Activated CD8-positive, alpha-beta T cell treated with anti-CD3 and anti-CD28 coated beads, Interleukin-2, amount 10 ng/mL, durations not matched to agents 7 days and 5 days (primary cell): ENCODE results near the gene PRKACA. TPM values are rescaled to one million over a fixed set of nuclear protein-coding genes. Genes with fewer than 3 reads are reported as not detected.
"Not testable (repeated sequence)": the region's sequence is repeated elsewhere in the genome, so short reads cannot be mapped to it uniquely, and the experiment has no call there.

Experiments
- ATAC-seq: fragments of 150-1000 bp; cut with Tn5 transposase; one replicate; pipeline ENCODE4 v1.10.0; 2021; ENCODE audit warnings: moderate library complexity
- CTCF ChIA-PET: fragments of 350-600 bp; sonication (Branson Sonifier 250); formaldehyde crosslinking; loops from one replicate; lab custom pipeline; 2021; ENCODE audit warnings: antibody characterized with exemption; lab: Charles Lee
- POLR2A ChIA-PET: fragments of 350-600 bp; sonication (Branson Sonifier 250); formaldehyde crosslinking; loops from one replicate; lab custom pipeline; 2021; ENCODE audit warnings: antibody characterized with exemption; lab: Charles Lee
- DNase-seq: peaks from one replicate; pipeline ENCODE4 v3.0.0-alpha.2; 2020
- H3K27ac Mint-ChIP-seq: one replicate; pipeline ENCODE4 v1.8.0; 2021; ENCODE audit warnings: mild to moderate bottlenecking, mixed read lengths
- H3K27me3 Mint-ChIP-seq: one replicate; pipeline ENCODE4 v1.8.0; 2021; ENCODE audit warnings: low read depth, mixed read lengths
- H3K36me3 Mint-ChIP-seq: one replicate; pipeline ENCODE4 v1.8.0; 2021; ENCODE audit warnings: low read depth, mixed read lengths
- H3K4me1 Mint-ChIP-seq: one replicate; pipeline ENCODE4 v1.8.0; 2021; ENCODE audit warnings: low read depth, mixed read lengths
- H3K4me3 Mint-ChIP-seq: one replicate; pipeline ENCODE4 v1.8.0; 2021; ENCODE audit warnings: mild to moderate bottlenecking, mixed read lengths
- H3K9me3 Mint-ChIP-seq: one replicate; pipeline ENCODE4 v1.8.0; 2022; ENCODE audit warnings: mixed read lengths; ENCODE audit not compliant: insufficient read depth
- total RNA-seq, 2 experiments: library from RNA; stranded (reverse); gene quantifications; one replicate each; pipeline ENCODE4 v1.2.3, GENCODE V29; 2021

Gene PRKACA
- total RNA-seq, 2 experiments from 2014 or later, result 69.2 to 72.4 TPM

DNA sequence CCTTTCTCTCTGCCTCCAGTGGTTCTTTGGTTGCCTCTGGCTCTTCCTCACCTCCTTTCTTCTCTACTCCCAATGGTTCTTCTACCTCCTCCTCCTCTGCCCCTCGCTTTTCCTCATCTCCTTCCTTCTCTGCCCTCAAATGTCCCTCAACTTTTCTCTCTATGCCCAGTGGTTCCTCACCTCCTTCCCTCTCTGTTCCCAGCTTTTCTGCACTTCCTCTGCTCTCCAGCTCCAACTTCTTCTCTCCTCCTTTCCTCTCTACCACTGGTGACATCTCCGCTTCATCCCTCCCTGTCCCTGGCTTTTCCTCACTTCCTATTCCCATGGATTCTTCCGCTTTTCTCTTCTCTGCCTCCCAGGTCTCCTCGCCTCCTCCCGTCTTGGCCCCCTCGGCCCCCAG is 63.5 kb downstream of the PRKACA start:
- no peaks in the 10 kb centered on the region for H3K9me3 Mint-ChIP-seq
- peaks cover 16% of the 10 kb centered on the region for H3K4me1 Mint-ChIP-seq
- ATAC-seq (no peak), DNase-seq (no peak)
- no peak overlapping the region for H3K27ac Mint-ChIP-seq
- ChIA-PET POLR2A (interaction anchor here (0.7 kb wide), 1 partner anchor 15 kb away, joined by 3 read pairs; no protein-coding TSS in a partner anchor), CTCF (interaction anchor here (1.0 kb wide), 1 partner anchor 18 kb away, joined by 3 read pairs; the partner anchor contains the start of gene MISP3)
- H3K4me3 Mint-ChIP-seq, result no peak overlapping the region
- H3K27me3 Mint-ChIP-seq, result peaks cover 27% of the 10 kb centered on the region
- H3K36me3 Mint-ChIP-seq, result peaks cover 30% of the 10 kb centered on the region

DNA sequence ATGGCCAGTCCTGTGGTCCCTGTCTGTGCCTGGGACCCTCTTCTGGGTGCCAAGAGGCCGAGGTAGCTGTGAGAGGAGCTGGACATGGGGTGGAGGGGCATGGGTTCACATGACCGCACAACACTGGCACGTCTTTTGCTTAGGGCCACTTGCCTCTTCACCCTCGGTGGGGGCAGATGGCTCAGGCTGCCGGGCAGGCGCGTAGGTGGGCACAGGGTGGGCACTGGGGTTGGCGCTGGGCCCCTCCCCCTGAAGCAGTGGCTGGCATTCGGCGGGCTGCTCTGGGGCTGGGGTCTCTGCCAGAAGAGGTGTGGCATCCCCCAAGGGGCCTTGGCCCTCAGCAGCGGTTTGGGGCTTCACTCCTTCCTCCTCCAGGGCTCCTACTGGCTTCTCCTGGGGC is 64.1 kb downstream of the PRKACA start:
- no peak overlapping the region for H3K27ac Mint-ChIP-seq
- peaks cover 21% of the 10 kb centered on the region for H3K27me3 Mint-ChIP-seq
- ChIA-PET CTCF (interaction anchor here (0.9 to 1.3 kb wide), 4 partner anchors 18 to 83 kb away, joined by 4 to 5 read pairs (median 4); partner anchors contain the start of genes ASF1B, IL27RA and MISP3), POLR2A (interaction anchor here (0.7 to 1.5 kb wide), 2 partner anchors 14 to 22 kb away, joined by 3 to 6 read pairs; partner anchors contain the start of gene IL27RA)
- DNase-seq, result no peak
- H3K36me3 Mint-ChIP-seq, result peaks cover 35% of the 10 kb centered on the region
- no peak for ATAC-seq
- H3K4me1 Mint-ChIP-seq, result peaks cover 13% of the 10 kb centered on the region
- no peak overlapping the region for H3K4me3 Mint-ChIP-seq
- H3K9me3 Mint-ChIP-seq, result no peaks in the 10 kb centered on the region

- H3K4me3 Mint-ChIP-seq, result no peak overlapping the region
- no peaks in the 10 kb centered on the region for H3K9me3 Mint-ChIP-seq
- peaks cover 9% of the 10 kb centered on the region for H3K4me1 Mint-ChIP-seq
- H3K27ac Mint-ChIP-seq, result no peak overlapping the region
- ChIA-PET CTCF (interaction anchor here (0.8 to 1.3 kb wide), 8 partner anchors 10 to 174 kb away, joined by 3 to 5 read pairs (median 4); partner anchors contain the start of genes ASF1B, IL27RA and MISP3), POLR2A (interaction anchor here (0.7 to 1.5 kb wide), 3 partner anchors 10 to 84 kb away, joined by 3 to 6 read pairs (median 3); partner anchors contain the start of genes ASF1B and IL27RA)
- ATAC-seq, result no peak
- peaks cover 39% of the 10 kb centered on the region for H3K36me3 Mint-ChIP-seq
- no peak for DNase-seq
- H3K27me3 Mint-ChIP-seq, result peaks cover 17% of the 10 kb centered on the region
Observed at GRCh38 chr19:14053032-14053431, 64.5 kb downstream of the PRKACA start.

- ATAC-seq (no peak), DNase-seq (no peak)
- peaks cover 42% of the 10 kb centered on the region for H3K36me3 Mint-ChIP-seq
- peaks cover 5% of the 10 kb centered on the region for H3K4me1 Mint-ChIP-seq
- ChIA-PET POLR2A (interaction anchor here (0.7 to 1.5 kb wide), 3 partner anchors 9 to 84 kb away, joined by 3 to 6 read pairs (median 3); partner anchors contain the start of genes ASF1B and IL27RA), CTCF (interaction anchor here (0.8 to 1.3 kb wide), 6 partner anchors 9 to 173 kb away, joined by 3 to 5 read pairs (median 4); partner anchors contain the start of genes IL27RA and MISP3)
- H3K27me3 Mint-ChIP-seq, result peaks cover 12% of the 10 kb centered on the region
- no peak overlapping the region for H3K4me3 Mint-ChIP-seq
- no peaks in the 10 kb centered on the region for H3K9me3 Mint-ChIP-seq
- H3K27ac Mint-ChIP-seq, result no peak overlapping the region
Observed at GRCh38 chr19:14052470-14052869, 65.1 kb downstream of the PRKACA start.

- Mint-ChIP-seq H3K4me1 (peaks cover 7% of the 10 kb centered on the region), H3K9me3 (no peaks in the 10 kb centered on the region), H3K4me3 (no peak overlapping the region), H3K36me3 (peaks cover 45% of the 10 kb centered on the region), H3K27ac (no peak overlapping the region), H3K27me3 (peaks cover 9% of the 10 kb centered on the region)
- ATAC-seq, result no peak
- DNase-seq, result no peak
- ChIA-PET CTCF (interaction anchor here (1.0 to 4.3 kb wide), 2 partner anchors 8 to 17 kb away, joined by 3 to 36 read pairs; no protein-coding TSS in a partner anchor), POLR2A (no interaction called here)
Observed at GRCh38 chr19:14051980-14052379, 65.6 kb downstream of the PRKACA start.

DNA sequence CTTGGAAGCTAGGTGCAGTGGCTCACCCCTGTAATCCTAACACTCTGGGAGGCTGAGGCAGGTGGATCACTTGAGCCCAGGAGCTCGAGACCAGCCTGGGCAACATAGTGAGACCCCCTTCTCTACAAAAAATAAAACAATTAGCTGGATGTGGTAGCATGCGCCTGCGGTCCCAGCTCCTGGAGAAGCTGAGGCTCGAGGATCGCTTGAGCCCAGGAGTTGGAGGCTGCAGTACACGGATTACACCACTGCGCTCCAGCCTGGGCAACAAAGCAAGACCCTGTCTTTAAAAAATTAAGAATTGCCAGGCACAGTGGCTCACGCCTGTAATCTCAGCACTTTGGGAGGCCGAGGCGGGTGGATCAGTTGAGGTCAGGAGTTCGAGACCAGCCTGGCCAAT is 66.6 kb downstream of the PRKACA start:
- DNase-seq, H3K27ac Mint-ChIP-seq, H3K9me3 Mint-ChIP-seq, H3K4me1 Mint-ChIP-seq, ATAC-seq, H3K4me3 Mint-ChIP-seq, POLR2A ChIA-PET, H3K27me3 Mint-ChIP-seq: not testable (repeated sequence)
- peaks cover 53% of the 10 kb centered on the region for H3K36me3 Mint-ChIP-seq
- CTCF ChIA-PET, result interaction anchor here (4.3 kb wide), 1 partner anchor 9 kb away, joined by 36 read pairs; no protein-coding TSS in a partner anchor

GRCh38 chr19:14050512-14050911 is 67.0 kb downstream of the PRKACA start:
- ChIA-PET CTCF (interaction anchor here (4.3 kb wide), 1 partner anchor 9 kb away, joined by 36 read pairs; no protein-coding TSS in a partner anchor), POLR2A (no interaction called here)
- Mint-ChIP-seq H3K4me3 (no peak overlapping the region), H3K27me3 (peaks cover 4% of the 10 kb centered on the region), H3K27ac (no peak overlapping the region), H3K4me1 (peaks cover 7% of the 10 kb centered on the region), H3K36me3 (peaks cover 55% of the 10 kb centered on the region), H3K9me3 (no peaks in the 10 kb centered on the region)
- no peak for DNase-seq
- no peak for ATAC-seq

DNA sequence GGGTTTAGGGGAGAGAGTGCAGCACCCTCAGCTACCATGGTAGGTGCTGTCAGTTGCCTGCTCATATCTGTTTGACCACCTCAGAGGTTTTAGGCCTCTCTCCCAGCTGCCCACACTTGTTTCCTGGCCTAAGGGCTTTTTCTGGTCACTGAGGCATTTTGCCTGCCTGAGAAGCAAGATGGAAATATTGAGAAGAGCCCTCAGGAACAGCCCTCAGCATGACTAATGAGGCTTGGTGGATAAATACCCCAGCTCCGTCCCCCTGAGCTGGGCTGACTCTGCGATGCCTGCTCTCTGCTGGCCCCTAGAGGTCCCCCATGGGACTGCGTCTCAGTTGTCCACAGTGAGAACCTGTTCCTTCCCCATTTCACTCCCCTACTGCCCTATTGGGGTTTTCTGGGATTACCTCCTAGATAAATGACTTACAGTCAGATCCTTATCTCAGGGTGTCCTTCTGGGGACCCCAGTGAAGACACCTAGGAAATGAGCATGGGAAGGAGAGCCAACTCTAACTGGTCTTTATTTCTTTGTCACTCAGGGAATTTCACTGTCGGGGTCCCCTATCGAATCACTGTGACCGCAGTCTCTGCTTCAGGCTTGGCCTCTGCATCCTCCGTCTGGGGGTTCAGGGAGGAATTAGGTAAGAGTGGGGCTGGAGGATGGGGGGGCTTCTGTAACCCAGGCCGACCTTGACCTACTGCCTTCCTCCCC is 69.0 kb downstream of the PRKACA start:
- peaks cover 7% of the 10 kb centered on the region for H3K4me1 Mint-ChIP-seq
- peak; percentile 71 for ATAC-seq
- H3K9me3 Mint-ChIP-seq, result no peaks in the 10 kb centered on the region
- peaks cover 58% of the 10 kb centered on the region for H3K36me3 Mint-ChIP-seq
- H3K27ac Mint-ChIP-seq, result no peak overlapping the region
- POLR2A ChIA-PET, result interaction anchor here (0.6 to 1.1 kb wide), 2 partner anchors 17 to 465 kb away, joined by 6 to 8 read pairs; partner anchors contain the start of gene IL27RA
- peak; percentile 78 for DNase-seq
- no peaks in the 10 kb centered on the region for H3K27me3 Mint-ChIP-seq
- H3K4me3 Mint-ChIP-seq, result no peak overlapping the region
- CTCF ChIA-PET, result interaction anchor here (0.6 to 4.3 kb wide), 26 partner anchors 8 to 706 kb away, joined by 3 to 36 read pairs (median 4); partner anchors contain the start of genes IL27RA and MISP3

GRCh38 chr19:14047866-14048265 is 69.7 kb downstream of the PRKACA start:
- not testable (repeated sequence) for H3K9me3 Mint-ChIP-seq, ATAC-seq, H3K4me3 Mint-ChIP-seq, H3K27ac Mint-ChIP-seq, H3K4me1 Mint-ChIP-seq, H3K27me3 Mint-ChIP-seq, DNase-seq
- ChIA-PET POLR2A (interaction anchor here (1.1 kb wide), 1 partner anchor 16 kb away, joined by 6 read pairs; the partner anchor contains the start of gene IL27RA), CTCF (interaction anchor here (0.6 to 4.3 kb wide), 24 partner anchors 8 to 181 kb away, joined by 3 to 36 read pairs (median 4); partner anchors contain the start of genes IL27RA and MISP3)
- H3K36me3 Mint-ChIP-seq, result peaks cover 56% of the 10 kb centered on the region

DNA sequence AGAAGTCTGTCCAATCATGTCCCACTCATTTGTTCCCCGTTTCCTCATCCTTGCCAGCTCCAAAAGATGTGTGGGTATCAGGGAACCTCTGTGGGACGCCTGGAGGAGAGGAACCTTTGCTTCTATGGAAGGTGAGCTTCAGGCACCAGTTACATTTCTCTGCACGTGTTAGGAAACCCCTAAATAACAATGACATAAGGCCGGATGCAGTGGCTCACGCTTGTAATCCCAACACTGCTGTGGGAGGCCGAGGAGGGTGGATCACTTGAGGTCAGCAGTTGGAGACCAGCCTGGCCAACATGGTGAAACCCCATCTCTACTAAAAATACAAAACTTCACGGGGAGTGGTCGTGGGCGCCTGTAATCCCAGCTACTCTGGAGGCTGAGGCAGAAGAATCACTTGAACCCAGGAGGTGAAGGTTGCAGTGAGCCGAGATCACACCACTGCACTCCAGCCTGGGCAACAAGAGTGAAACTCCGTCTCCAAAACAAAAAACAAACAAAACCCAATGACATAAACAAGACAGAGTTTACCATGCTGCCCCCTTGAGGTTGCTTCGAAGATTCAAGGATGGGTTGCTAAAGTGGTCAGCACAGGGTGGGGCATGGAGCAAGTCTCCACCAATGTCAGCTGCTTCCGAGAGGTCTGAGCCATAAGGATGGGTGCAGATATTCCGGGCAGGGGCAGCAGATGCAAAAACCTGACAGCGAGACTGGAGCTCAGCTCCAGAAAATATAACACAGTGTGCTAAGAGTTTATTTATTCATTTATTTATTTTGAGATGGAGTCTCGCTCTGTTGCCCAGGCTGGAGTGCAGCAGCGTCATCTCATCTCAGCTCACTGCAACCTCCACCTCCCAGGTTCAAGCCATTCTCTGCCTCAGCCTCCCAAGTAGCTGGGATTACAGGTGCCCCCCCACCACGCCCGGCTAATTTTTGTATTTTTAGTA is 74.6 kb downstream of the PRKACA start:
- H3K27me3 Mint-ChIP-seq, H3K9me3 Mint-ChIP-seq, H3K4me3 Mint-ChIP-seq: not testable (repeated sequence)
- peak overlapping the region; percentile 66 for H3K27ac Mint-ChIP-seq
- ATAC-seq (peak; percentile 86), DNase-seq (peak; percentile 67)
- POLR2A ChIA-PET, result interaction anchor here (0.8 to 2.7 kb wide), 4 partner anchors 10 to 57 kb away, joined by 3 to 14 read pairs (median 4); partner anchors contain the start of genes IL27RA and RFX1
- peaks cover 51% of the 10 kb centered on the region for H3K36me3 Mint-ChIP-seq
- CTCF ChIA-PET, result interaction anchor here (0.8 to 3.9 kb wide), 14 partner anchors 10 to 164 kb away, joined by 3 to 23 read pairs (median 4); partner anchors contain the start of gene IL27RA
- peaks cover 18% of the 10 kb centered on the region for H3K4me1 Mint-ChIP-seq
